ENCODE results near the gene GRK6.

DNA sequence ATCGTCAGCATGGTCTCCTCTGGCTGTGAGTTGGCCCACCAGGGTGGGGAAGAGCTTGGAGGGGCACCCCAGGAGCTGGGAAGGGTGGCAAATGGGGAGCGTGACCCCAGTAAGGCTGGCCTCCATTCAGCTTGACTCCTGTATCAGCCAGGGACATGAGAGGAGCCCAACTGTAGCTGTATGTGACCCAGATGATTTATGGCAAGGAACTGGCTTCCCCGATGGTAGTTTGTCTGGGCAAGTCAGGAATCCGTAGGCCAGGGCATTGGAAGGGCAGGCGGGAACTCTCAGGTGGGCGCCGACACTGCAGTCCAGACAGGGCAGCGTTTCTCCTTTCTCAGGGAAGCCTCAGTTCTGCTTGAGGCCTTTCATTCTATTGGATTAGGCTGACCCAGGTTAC, 39.9 kb upstream of the GRK6 start:
- TF ChIP-seq, protein P1, sequence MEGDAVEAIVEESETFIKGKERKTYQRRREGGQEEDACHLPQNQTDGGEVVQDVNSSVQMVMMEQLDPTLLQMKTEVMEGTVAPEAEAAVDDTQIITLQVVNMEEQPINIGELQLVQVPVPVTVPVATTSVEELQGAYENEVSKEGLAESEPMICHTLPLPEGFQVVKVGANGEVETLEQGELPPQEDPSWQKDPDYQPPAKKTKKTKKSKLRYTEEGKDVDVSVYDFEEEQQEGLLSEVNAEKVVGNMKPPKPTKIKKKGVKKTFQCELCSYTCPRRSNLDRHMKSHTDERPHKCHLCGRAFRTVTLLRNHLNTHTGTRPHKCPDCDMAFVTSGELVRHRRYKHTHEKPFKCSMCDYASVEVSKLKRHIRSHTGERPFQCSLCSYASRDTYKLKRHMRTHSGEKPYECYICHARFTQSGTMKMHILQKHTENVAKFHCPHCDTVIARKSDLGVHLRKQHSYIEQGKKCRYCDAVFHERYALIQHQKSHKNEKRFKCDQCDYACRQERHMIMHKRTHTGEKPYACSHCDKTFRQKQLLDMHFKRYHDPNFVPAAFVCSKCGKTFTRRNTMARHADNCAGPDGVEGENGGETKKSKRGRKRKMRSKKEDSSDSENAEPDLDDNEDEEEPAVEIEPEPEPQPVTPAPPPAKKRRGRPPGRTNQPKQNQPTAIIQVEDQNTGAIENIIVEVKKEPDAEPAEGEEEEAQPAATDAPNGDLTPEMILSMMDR (IDR thresholded peaks at IDR 0.05), result no peak
- TF ChIP-seq POLR2A (IDR thresholded peaks at IDR 0.05), result no peak

All from tibial nerve (tissue), 3 donors.